Erythroblast (primary cell): Measurements from ENCODE around the gene NFKBIA.

Experiments used
- GATA1 ChIP-seq: IDR thresholded peaks from 2 replicates; pipeline ENCODE4 v1.6.1; 2011; ENCODE audit warnings: low read depth, mild to moderate bottlenecking, control low read depth, low read length, moderate library complexity
- POLR2A ChIP-seq: IDR thresholded peaks from 2 replicates; pipeline ENCODE4 v1.6.1; 2011; ENCODE audit warnings: mild to moderate bottlenecking, low read length

GRCh38 chr14:35366056-35366451 lies 38.5 kb downstream of the NFKBIA start:
- TF ChIP-seq POLR2A = no peak
- TF ChIP-seq GATA1 = no peak
